Activated CD8-positive, alpha-beta memory T cell treated with anti-CD3 and anti-CD28 coated beads, Interleukin-2, amount 50 U/mL, for 48 hours (primary cell): ENCODE data around the gene CD300LG.
A peak's percentile ranks its signal among the peaks of the same experiment; 100 is the strongest.
"Not testable (repeated sequence)": the region's sequence is repeated elsewhere in the genome, so short reads cannot be mapped to it uniquely, and the experiment has no call there.

ENCODE experiments used
- DNase-seq: peaks from one replicate; pipeline ENCODE4 v3.0.0-alpha.2; 2020

Gene CD300LG

DNA sequence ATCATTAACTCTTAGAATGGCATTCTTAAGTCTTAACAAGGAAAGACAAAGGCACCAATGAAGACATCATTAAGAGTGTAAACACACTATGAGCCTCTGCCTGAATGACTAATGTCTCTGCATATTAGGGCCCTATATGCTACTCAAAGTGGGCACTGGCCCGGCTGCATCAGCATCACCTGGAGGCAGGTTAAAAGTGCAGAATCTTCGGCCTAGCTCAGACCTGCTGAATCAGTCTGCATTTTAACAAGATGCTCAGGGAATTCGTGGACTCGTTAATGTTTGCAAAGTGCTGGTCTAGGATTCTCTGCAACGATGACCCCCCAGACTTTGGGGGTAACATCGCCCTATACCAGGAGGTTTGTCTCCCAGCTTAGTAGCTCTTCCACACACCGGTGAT lies 20.8 kb upstream of the CD300LG start:
- DNase-seq = no peak

- no peak for DNase-seq
Observed at GRCh38 chr17:43827596-43827995, 19.4 kb upstream of the CD300LG start.

DNA sequence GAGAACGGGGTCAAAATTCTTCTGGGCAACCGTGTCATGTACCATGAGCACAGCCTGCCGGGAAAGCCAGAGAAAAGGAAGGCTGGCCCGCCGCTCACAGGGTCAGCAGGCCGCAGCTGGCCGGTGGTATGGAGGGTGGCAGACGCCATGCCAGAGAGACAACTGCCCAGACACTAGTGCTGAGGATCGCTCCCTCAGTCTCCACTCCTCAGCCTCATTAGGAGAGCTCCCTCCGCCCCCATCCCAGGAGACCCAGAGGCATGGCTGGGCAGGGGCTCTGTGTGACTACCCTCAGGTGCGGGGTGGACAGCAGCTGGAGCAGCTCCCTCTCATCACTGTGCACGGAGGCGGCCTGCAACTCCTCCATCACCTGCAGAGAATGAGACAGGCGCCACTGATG lies 17.2 kb upstream of the CD300LG start:
- DNase-seq = no peak

DNA sequence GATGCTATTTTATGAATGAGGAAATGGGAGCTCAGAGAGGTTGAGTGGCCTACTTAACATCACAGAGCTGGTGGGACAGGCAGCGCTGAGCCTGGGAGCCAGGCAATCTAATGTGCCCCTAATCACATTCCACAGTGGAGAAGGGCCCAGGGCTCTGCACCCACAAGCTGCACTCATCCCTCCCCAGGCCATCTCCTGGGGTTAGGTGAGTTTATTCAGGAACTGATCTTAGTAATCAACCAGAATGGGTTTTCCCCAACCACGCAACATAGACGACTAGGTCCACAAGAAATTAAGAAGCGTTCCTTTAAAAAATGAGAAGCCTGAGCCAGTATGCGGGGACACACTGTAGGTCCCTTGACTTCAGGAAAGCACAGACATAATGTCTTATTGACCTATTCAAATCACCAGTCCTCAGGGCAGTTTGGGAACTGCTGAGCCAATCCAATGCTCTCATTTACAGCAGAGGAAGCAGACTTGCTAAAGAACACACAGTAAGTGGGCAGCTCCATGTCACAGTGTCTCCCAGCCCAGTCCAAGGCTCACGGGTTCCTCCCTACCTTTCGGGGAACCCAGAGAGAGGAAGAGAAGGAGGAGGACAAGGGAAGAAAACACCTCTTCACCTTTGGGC lies 16.4 kb upstream of the CD300LG start:
- DNase-seq = no peak

GRCh38 chr17:43831633-43832032 lies 15.3 kb upstream of the CD300LG start:
- no peak for DNase-seq

- peak; percentile 62 for DNase-seq
Observed at GRCh38 chr17:43832168-43832975, 14.6 kb upstream of the CD300LG start.

GRCh38 chr17:43832976-43833829 lies 13.8 kb upstream of the CD300LG start, which contains the start of gene MPP3:
Gene MPP3 (minus strand): TSS chr17:43833146. CDS start chr17:43831906, 1,240 bp downstream.
- no peak for DNase-seq

- no peak for DNase-seq
Observed at GRCh38 chr17:43834106-43834505, 12.9 kb upstream of the CD300LG start.

- DNase-seq = no peak
Observed at GRCh38 chr17:43839670-43840108, 7.3 kb upstream of the CD300LG start.

DNA sequence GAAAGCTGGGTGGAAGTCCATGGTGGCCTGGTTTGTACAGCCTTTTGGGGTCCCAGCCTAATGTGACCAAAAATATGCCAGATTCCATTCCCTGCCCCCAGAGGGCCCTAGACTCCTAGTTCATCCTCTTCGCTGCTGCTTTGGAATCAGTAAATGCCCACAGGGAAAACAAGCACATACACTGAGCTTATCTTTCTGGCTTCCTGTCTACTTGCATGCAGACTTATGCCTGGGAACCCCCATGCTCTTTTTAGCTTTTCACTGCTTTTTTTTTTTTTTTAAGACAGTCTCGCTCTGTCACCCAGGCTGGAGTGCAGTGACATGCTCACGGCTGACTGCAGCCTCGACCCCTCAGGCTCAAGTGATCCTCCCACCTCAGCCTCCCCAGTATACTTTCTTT lies 6.2 kb upstream of the CD300LG start:
- DNase-seq = no peak

DNA sequence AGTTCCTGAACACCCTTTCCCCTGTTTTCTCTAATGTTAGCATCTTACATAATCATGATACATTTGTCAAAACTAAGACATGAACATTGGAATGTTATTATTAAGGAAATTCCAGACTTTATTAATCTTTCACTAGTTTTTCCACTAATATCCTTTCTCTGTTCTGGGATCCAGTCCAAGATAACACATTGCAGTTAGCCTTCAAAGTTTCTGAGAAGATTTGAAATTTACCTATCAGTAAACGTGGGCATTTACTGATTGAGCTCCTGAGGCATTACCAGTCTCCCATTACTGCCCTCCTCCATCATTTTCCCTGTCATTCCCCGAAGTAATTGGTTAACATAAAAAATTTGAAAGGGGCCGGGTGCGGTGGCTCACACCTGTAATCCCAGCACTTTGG lies 5.7 kb upstream of the CD300LG start:
- no peak for DNase-seq

- not testable (repeated sequence) for DNase-seq
Observed at GRCh38 chr17:43842091-43842974, 4.6 kb upstream of the CD300LG start.

GRCh38 chr17:43842975-43843325 lies 4.0 kb upstream of the CD300LG start:
- DNase-seq = no peak

- no peak for DNase-seq
Observed at GRCh38 chr17:43844241-43844640, 2.7 kb upstream of the CD300LG start.

- no peak for DNase-seq
Observed at GRCh38 chr17:43845766-43846165, 1.2 kb upstream of the CD300LG start.

DNA sequence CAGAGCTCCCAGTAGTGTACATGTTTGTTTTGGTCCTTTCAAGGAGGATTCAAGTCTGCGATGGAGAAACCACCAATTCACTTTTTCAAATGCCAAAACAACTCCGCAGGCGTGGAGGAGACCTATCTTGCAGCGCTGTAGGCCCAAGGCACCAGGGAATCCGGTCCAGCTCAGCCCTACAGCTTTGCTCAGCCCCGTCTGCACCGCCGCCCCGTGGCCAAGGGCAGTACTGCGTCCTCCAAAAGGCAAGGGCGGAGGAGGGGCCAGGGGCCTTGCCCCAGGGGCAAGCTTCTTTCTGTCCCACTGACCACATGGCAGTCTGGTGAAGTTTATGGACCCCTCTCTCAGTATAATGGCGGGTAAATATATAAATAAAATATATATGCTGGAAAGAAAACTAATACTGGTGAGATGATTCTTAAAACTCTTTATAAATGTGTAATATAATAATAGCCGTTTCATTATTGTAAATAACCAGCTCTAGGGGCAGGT lies 709 bp upstream of the CD300LG start:
- peak; percentile 96 for DNase-seq

DNA sequence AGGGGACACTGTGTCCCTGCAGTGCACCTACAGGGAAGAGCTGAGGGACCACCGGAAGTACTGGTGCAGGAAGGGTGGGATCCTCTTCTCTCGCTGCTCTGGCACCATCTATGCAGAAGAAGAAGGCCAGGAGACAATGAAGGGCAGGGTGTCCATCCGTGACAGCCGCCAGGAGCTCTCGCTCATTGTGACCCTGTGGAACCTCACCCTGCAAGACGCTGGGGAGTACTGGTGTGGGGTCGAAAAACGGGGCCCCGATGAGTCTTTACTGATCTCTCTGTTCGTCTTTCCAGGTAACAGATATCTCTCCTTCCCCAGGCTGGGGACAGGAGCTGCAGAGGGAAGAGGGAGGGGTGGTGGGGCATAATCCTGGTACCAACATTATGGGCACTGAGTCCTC lies 1.6 kb downstream of the CD300LG start:
- DNase-seq = no peak

GRCh38 chr17:43849116-43849515 lies 2.1 kb downstream of the CD300LG start:
- no peak for DNase-seq

- DNase-seq = no peak
Observed at GRCh38 chr17:43852571-43852970, 5.6 kb downstream of the CD300LG start.

DNA sequence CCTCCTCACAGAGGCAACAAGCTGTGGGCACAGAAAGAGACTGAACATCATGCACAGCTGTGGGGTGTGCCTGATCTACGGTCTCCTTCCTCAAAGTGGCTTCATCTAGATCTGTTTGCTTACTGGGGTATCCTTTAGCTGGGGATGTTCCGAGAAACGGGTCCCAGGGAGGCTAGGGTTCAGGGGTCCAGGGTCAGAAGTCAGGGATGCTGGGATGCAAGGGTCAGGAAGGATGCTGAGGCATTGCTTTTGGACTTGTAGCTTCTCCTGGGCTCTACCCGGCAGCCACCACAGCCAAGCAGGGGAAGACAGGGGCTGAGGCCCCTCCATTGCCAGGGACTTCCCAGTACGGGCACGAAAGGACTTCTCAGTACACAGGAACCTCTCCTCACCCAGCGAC lies 6.6 kb downstream of the CD300LG start:
- no peak for DNase-seq

DNA sequence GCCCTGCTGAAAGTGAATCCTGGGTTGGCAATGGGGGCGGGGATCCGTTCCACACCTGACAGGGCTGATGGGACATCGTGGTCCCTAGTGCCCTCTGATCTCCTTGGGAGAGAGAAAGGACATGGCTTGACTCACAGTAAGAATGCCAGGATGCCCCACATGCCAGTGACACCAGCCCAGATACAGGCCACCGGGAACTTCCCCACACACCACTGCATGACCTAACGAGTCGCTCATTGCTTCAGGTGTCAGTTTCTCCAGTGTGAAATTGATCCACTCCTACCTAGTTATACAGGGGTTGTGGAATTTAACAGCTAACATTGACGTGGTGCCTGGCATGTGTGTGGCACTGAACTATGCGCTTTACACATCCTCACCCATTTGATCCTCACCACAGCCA lies 7.5 kb downstream of the CD300LG start:
- DNase-seq = no peak

DNA sequence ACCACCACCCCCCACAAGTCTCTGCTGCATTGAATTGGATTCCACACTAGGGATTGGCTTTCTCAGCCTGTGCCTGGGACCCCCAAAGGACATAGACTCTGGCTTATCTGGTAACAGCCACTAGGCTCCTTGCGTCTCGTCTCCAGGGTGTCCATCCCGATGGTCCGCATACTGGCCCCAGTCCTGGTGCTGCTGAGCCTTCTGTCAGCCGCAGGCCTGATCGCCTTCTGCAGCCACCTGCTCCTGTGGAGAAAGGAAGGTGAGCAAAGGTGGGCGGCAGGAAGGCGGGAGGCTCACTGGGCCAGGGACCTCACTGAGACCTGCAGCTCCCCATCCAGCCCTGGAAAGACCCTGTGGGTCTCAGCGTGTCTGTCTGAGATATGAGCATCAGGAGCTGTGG lies 8.1 kb downstream of the CD300LG start:
- DNase-seq = no peak
